22Rv1 (cell line): ENCODE data around the gene DACH2.

Experiments
- H3K27ac ChIP-seq: fragments of 450-650 bp; 2 replicates; pipeline ENCODE4 v1.5.1; 2017
- CTCF ChIP-seq: fragments of 450-650 bp; IDR thresholded peaks from 2 replicates; pipeline ENCODE4 v1.5.1; 2017; ENCODE audit warnings: mild to moderate bottlenecking
- ZFX ChIP-seq: fragments of 450-650 bp; IDR thresholded peaks from 2 replicates; pipeline ENCODE4 v1.6.1; 2017; ENCODE audit warnings: antibody characterized with exemption, borderline replicate concordance

DACH2 gene

GRCh38 chrX:86455495-86455894 is 307.2 kb downstream of the DACH2 start:
- no peak for TF ChIP-seq ZFX
- H3K27ac ChIP-seq: no peak overlapping the region

- no peak overlapping the region for H3K27ac ChIP-seq
- no peak for TF ChIP-seq CTCF
- no peak for TF ChIP-seq ZFX
Observed at GRCh38 chrX:86460760-86461159, 312.5 kb downstream of the DACH2 start.

GRCh38 chrX:86504297-86504696 is 356.0 kb downstream of the DACH2 start:
- TF ChIP-seq CTCF: no peak
- TF ChIP-seq ZFX: no peak
- H3K27ac ChIP-seq: no peak overlapping the region

GRCh38 chrX:86507331-86507730 is 359.1 kb downstream of the DACH2 start:
- TF ChIP-seq ZFX: no peak
- no peak for TF ChIP-seq CTCF

GRCh38 chrX:86579777-86580176 is 431.5 kb downstream of the DACH2 start:
- no peak for TF ChIP-seq ZFX
- TF ChIP-seq CTCF: no peak
- no peak overlapping the region for H3K27ac ChIP-seq

More at GRCh38 chrX:86507331-86507730, 359.1 kb downstream of the DACH2 start:
- no peak overlapping the region for H3K27ac ChIP-seq

- TF ChIP-seq ZFX (no peak), CTCF (no peak)
- H3K27ac ChIP-seq: no peak overlapping the region
Observed at GRCh38 chrX:86604607-86605006, 456.4 kb downstream of the DACH2 start.

- H3K27ac ChIP-seq: no peak overlapping the region
- TF ChIP-seq ZFX (no peak), CTCF (no peak)
Observed at GRCh38 chrX:86696951-86697350, 548.7 kb downstream of the DACH2 start.

- H3K27ac ChIP-seq: no peak overlapping the region
- no peak for TF ChIP-seq CTCF
- TF ChIP-seq ZFX: no peak
Observed at GRCh38 chrX:86711531-86712180, 563.4 kb downstream of the DACH2 start.
